Measurements from ENCODE around the gene GPN2.

GRCh38 chr1:26831059-26831458 lies 59.0 kb downstream of the GPN2 start:
- TF ChIP-seq CTCF (IDR thresholded peaks at IDR 0.05; ENCODE audit: low read depth, low read length) (no peak), POLR2A (IDR thresholded peaks at IDR 0.05; ENCODE audit: extremely low read depth, insufficient read length) (no peak)

Data from NB4 (cell line).